ENCODE data around the gene MYO15B.

MYO15B gene

DNA sequence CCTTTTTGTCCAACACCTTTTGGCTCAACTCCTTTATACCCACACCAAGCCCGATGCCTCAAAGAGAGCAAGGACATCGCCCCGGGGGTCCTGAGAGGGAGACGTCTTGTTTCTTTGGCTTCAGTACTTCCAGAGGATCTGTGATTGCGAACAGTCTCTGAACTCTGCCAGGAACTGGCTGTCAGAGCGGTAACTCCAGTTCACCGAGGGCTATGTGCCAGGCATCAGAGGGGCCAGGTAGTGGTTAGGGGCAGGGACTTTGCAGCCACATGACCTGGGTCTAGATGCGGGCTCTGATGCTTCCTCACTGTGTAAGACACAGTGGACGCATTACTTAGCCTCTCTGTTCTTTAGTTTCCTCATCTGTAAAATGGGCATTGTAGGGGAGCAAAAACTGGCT lies 40.5 kb upstream of the MYO15B start:
- Histone ChIP-seq H3K4me3 (no peak overlapping the region), H3K27ac (no peak overlapping the region), H3K4me1 (peaks cover 0 to 21% (median 12%) of the 10 kb centered on the region in 10 experiments; a peak in 15 of 20 replicates)

DNA sequence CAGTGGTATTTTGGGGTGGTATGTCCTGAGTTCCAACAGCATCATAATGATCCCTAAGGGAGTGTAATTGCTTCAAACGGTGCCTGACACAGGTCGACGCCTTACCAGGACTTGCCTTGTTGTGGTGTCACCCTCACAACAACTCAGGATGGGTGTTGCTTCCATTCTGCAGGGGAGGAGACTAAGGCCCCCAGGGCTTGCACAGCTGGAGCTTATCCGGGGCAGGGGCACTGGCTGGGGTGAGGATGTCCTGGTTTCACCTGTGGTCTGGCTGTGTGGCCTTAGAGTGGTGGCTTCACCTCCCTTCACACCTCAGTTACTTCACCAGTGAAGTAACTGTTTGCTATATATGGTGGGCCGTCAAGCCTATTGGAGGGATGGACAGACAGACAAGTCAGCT lies 38.8 kb upstream of the MYO15B start:
- no peak overlapping the region for H3K9ac ChIP-seq
- no peak overlapping the region for H3K27ac ChIP-seq
- H3K9me3 ChIP-seq (replicated peaks in 1 of 11), result no peaks in the 10 kb centered on the region
- no peaks in the 10 kb centered on the region for H3K27me3 ChIP-seq
- peaks cover 0 to 6% (median 0%) of the 10 kb centered on the region in 11 experiments; a peak in 3 of 22 replicates for H3K36me3 ChIP-seq
- TF ChIP-seq Cebpa-rat (IDR thresholded peaks at IDR 0.05), result no peak
- H3K4me3 ChIP-seq, result no peak overlapping the region
- H3K4me2 ChIP-seq, result peak overlapping the region in 1 of 11 experiments; percentile 12; a peak in 1 of 22 replicates
- H4K20me1 ChIP-seq, result peaks cover 0 to 19% (median 0%) of the 10 kb centered on the region in 11 experiments; a peak in 3 of 22 replicates
- peaks cover 0 to 27% (median 10%) of the 10 kb centered on the region in 10 experiments; a peak in 15 of 20 replicates for H3K4me1 ChIP-seq

More for the DNA sequence above, 40.5 kb upstream of the MYO15B start:
- H3K36me3 ChIP-seq, result peaks cover 0 to 10% (median 0%) of the 10 kb centered on the region in 11 experiments; a peak in 3 of 22 replicates
- H3K9me3 ChIP-seq (replicated peaks in 1 of 11), result no peaks in the 10 kb centered on the region
- no peak overlapping the region for H3K4me2 ChIP-seq
- no peak for TF ChIP-seq Cebpa-rat (IDR thresholded peaks at IDR 0.05)
- no peak overlapping the region for H3K9ac ChIP-seq
- peaks cover 0 to 27% (median 0%) of the 10 kb centered on the region in 11 experiments; a peak in 3 of 22 replicates for H4K20me1 ChIP-seq
- H3K27me3 ChIP-seq, result no peaks in the 10 kb centered on the region

DNA sequence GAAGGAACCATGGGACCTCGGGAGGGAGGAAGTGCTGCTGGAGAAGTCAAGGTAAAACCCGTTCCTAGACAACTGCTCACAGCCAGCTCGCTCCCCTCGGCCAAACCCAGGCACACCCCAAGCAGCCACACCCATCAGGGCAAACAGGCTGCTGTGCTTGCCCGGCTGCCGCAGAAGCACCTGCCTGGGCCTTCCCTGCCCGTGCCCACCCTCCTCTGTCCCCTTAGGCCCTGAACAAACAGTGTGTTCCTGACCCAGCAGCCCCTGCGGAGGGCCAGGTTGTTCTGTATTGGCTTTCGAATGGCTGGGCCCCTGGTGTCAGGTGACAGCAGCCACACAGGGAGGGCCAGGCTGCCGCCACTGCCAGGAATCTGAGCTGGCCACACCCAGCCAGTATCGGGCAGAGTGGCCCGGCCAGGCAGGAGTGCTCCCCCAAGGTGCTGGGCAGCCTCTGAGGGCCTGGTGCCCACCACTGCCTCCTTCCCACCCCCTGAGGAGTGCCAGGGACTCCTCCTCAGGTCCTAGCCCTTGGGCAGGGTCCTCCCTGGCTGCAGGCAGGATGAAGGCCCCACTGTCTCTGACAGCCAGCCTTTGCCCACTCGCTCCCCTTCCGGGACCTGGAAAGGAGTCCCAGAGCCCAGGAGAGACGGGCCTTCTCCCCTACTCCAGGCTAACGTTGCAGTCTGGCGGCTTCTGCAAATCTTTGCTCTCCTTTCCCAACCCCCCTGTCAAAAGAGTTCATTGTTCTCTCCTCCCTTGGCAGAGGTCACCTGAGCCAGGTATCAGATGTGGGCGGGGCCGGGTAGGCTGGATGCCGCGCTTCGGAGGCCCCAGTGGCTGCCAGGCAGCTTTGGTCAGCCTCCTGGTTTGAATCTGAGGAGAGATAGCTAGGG lies 38.1 kb upstream of the MYO15B start:
- Histone ChIP-seq H3K9ac (no peak overlapping the region), H3K4me1 (peaks cover 0 to 22% (median 4%) of the 10 kb centered on the region in 10 experiments; a peak in 15 of 20 replicates), H3K4me2 (peak overlapping the region in 1 of 11 experiments; percentile 12; a peak in 1 of 22 replicates), H3K4me3 (no peak overlapping the region), H3K36me3 (peaks cover 0 to 6% (median 0%) of the 10 kb centered on the region in 11 experiments; a peak in 2 of 22 replicates), H3K27ac (no peak overlapping the region), H3K9me3 (replicated peaks in 1 of 11) (no peaks in the 10 kb centered on the region), H4K20me1 (peaks cover 0 to 12% (median 0%) of the 10 kb centered on the region in 11 experiments; a peak in 3 of 22 replicates), H3K27me3 (no peaks in the 10 kb centered on the region)
- TF ChIP-seq Cebpa-rat (IDR thresholded peaks at IDR 0.05), result no peak

GRCh38 chr17:75550139-75550465 lies 37.5 kb upstream of the MYO15B start:
- Histone ChIP-seq H3K4me1 (peaks cover 0 to 19% (median 3%) of the 10 kb centered on the region in 10 experiments; a peak in 10 of 20 replicates), H3K27ac (no peak overlapping the region), H3K27me3 (no peaks in the 10 kb centered on the region), H3K36me3 (peaks cover 0 to 6% (median 0%) of the 10 kb centered on the region in 11 experiments; a peak in 2 of 22 replicates), H3K9ac (no peak overlapping the region), H3K4me2 (no peak overlapping the region), H4K20me1 (peaks cover 0 to 10% (median 0%) of the 10 kb centered on the region in 11 experiments; a peak in 3 of 22 replicates), H3K9me3 (replicated peaks in 1 of 11) (no peaks in the 10 kb centered on the region), H3K4me3 (no peak overlapping the region)
- no peak for TF ChIP-seq Cebpa-rat (IDR thresholded peaks at IDR 0.05)

DNA sequence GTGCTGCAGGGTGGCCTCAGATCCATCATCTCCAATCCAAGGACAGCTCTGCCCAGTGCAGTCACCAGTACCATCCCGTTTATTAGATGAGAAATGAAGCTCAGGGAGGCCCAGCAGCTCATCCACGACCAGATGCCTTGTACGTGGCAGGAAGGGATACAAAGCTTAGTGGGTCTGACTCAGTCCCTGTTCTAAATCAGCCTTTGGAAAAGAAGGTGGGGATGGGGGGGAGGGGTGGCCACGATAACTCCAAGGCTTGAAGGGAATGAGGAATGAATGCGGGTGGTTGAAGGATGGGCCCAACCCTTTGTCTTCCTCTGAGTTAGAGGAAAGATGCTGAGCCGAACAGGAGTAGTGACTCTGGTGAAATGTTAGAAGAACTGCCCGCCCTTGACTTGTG lies 36.3 kb upstream of the MYO15B start:
- no peak overlapping the region for H3K4me3 ChIP-seq
- peaks cover 0 to 6% (median 0%) of the 10 kb centered on the region in 11 experiments; a peak in 2 of 22 replicates for H3K36me3 ChIP-seq
- H3K4me1 ChIP-seq, result peaks cover 0 to 25% (median 10%) of the 10 kb centered on the region in 10 experiments; a peak in 13 of 20 replicates
- H3K27ac ChIP-seq, result no peak overlapping the region
- H3K9me3 ChIP-seq (replicated peaks in 1 of 11), result no peaks in the 10 kb centered on the region
- peaks cover 0 to 10% (median 0%) of the 10 kb centered on the region in 11 experiments; a peak in 3 of 22 replicates for H4K20me1 ChIP-seq
- H3K27me3 ChIP-seq, result no peaks in the 10 kb centered on the region
- H3K9ac ChIP-seq, result no peak overlapping the region
- no peak overlapping the region for H3K4me2 ChIP-seq
- TF ChIP-seq Cebpa-rat (IDR thresholded peaks at IDR 0.05), result no peak

GRCh38 chr17:75552425-75553294 lies 34.9 kb upstream of the MYO15B start:
- TF ChIP-seq Cebpa-rat (IDR thresholded peaks at IDR 0.05), result no peak
- H3K36me3 ChIP-seq, result peaks cover 0 to 6% (median 0%) of the 10 kb centered on the region in 11 experiments; a peak in 2 of 22 replicates
- H3K4me2 ChIP-seq, result no peak overlapping the region
- peaks cover 0 to 10% (median 0%) of the 10 kb centered on the region in 11 experiments; a peak in 4 of 22 replicates for H4K20me1 ChIP-seq
- H3K9ac ChIP-seq, result peak overlapping the region in 2 of 11 experiments; percentile 1 to 19; a peak in 1 of 22 replicates
- H3K27ac ChIP-seq, result no peak overlapping the region
- no peaks in the 10 kb centered on the region for H3K9me3 ChIP-seq (replicated peaks in 1 of 11)
- peaks cover 9 to 39% (median 24%) of the 10 kb centered on the region in 10 experiments; a peak in 19 of 20 replicates for H3K4me1 ChIP-seq
- H3K27me3 ChIP-seq, result no peaks in the 10 kb centered on the region
- H3K4me3 ChIP-seq, result no peak overlapping the region

- Histone ChIP-seq H3K4me2 (no peak overlapping the region), H3K4me3 (no peak overlapping the region), H3K4me1 (peaks cover 12 to 47% (median 31%) of the 10 kb centered on the region in 10 experiments; a peak in 19 of 20 replicates), H3K9ac (peak overlapping the region in 2 of 11 experiments; percentile 1 to 19; a peak in 1 of 22 replicates), H3K27me3 (no peaks in the 10 kb centered on the region), H3K36me3 (peaks cover 0 to under 1% (median 0%) of the 10 kb centered on the region in 11 experiments; a peak in 2 of 22 replicates), H3K9me3 (replicated peaks in 1 of 11) (no peaks in the 10 kb centered on the region), H3K27ac (no peak overlapping the region), H4K20me1 (peaks cover 0 to 10% (median 0%) of the 10 kb centered on the region in 11 experiments; a peak in 4 of 22 replicates)
- no peak for TF ChIP-seq Cebpa-rat (IDR thresholded peaks at IDR 0.05)
Observed at GRCh38 chr17:75553295-75554110, 34.1 kb upstream of the MYO15B start.
